Fibroblast of lung (primary cell): ENCODE measurements around the gene DCDC2B. TPM values are rescaled to one million over a fixed set of nuclear protein-coding genes. Genes with fewer than 3 reads are reported as not detected.
A peak's percentile ranks its signal among the peaks of the same experiment; 100 is the strongest.

Source experiments
- DNase-seq, 2 donors: peaks; one replicate each; pipeline versions ENCODE4 v3.0.0 to v3.0.0-alpha.2; 2010; ENCODE audit warnings: low read depth in 2 of 2
- H2AFZ ChIP-seq: 2 replicates; pipeline ENCODE4 v1.5.1; 2012; ENCODE audit warnings: low read length, control low read depth, inconsistent platforms
- H3K27ac ChIP-seq: 2 replicates; pipeline ENCODE4 v1.5.1; 2011; ENCODE audit warnings: low read length, control low read depth; ENCODE audit not compliant: insufficient read depth
- H3K27me3 ChIP-seq: 2 replicates; pipeline ENCODE4 v1.5.1; 2011; ENCODE audit warnings: mild to moderate bottlenecking, low read length; ENCODE audit not compliant: control insufficient read depth, insufficient read depth
- H3K36me3 ChIP-seq: 2 replicates; pipeline ENCODE4 v1.5.1; 2011; ENCODE audit warnings: low read length; ENCODE audit not compliant: control insufficient read depth, insufficient read depth
- H3K4me1 ChIP-seq: 2 replicates; pipeline ENCODE4 v1.5.1; 2011; ENCODE audit warnings: low read length; ENCODE audit not compliant: control insufficient read depth, insufficient read depth; ENCODE audit errors: extremely low read depth
- H3K4me2 ChIP-seq: 2 replicates; pipeline ENCODE4 v1.5.1; 2011; ENCODE audit warnings: low read length, control low read depth; ENCODE audit not compliant: insufficient read depth; ENCODE audit errors: extremely low read depth
- H3K4me3 ChIP-seq, 4 experiments: fragments of 200-600 bp in 1 of 4; sonication (generic) in 1 of 4; replicated peaks in 1 of 4; 2 replicates each; pipeline ENCODE4 v1.5.1; 2011 to 2016; ENCODE audit warnings: low read length in 4 of 4, low read depth in 3 of 4, mild to moderate bottlenecking in 3 of 4, control low read depth in 2 of 4, inconsistent platforms in 1 of 4, mixed read lengths in 1 of 4; ENCODE audit not compliant: insufficient read depth in 1 of 4; ENCODE audit errors: control extremely low read depth in 1 of 4
- H3K79me2 ChIP-seq: 2 replicates; pipeline ENCODE4 v1.5.1; 2012; ENCODE audit warnings: mild to moderate bottlenecking, low read length, inconsistent platforms; ENCODE audit not compliant: control insufficient read depth, insufficient read depth
- H3K9ac ChIP-seq: 2 replicates; pipeline ENCODE4 v1.5.1; 2011; ENCODE audit warnings: mild to moderate bottlenecking, low read length, control low read depth; ENCODE audit not compliant: insufficient read depth
- H3K9me3 ChIP-seq: 2 replicates; pipeline ENCODE4 v1.5.1; 2012; ENCODE audit warnings: low read depth, low read length; ENCODE audit not compliant: control insufficient read depth, insufficient read depth
- H4K20me1 ChIP-seq: 2 replicates; pipeline ENCODE4 v1.5.1; 2011; ENCODE audit warnings: low read length; ENCODE audit not compliant: control insufficient read depth, insufficient read depth; ENCODE audit errors: extremely low read depth
- EZH2 ChIP-seq: IDR thresholded peaks from 2 replicates; pipeline ENCODE4 v1.5.1; 2012; ENCODE audit warnings: low read length, control low read depth, mild to moderate bottlenecking; ENCODE audit errors: missing control alignments
- polyA plus RNA-seq, 2 donors: library from polyadenylated mRNA; depleted of rRNA in 1 of 2; stranded (reverse) in 1 of 2; unstranded in 1 of 2; fragments of >200 nt; gene quantifications; 2 replicates each; pipeline ENCODE4 v1.2.1, GENCODE V29; 2011 to 2012; ENCODE audit warnings: missing spikeins in 1 of 2
- total RNA-seq: library from RNA; depleted of rRNA; stranded (reverse); fragments of >200 nt; gene quantifications from 2 replicates; pipeline ENCODE4 v1.2.1, GENCODE V29; 2014
- TF ChIP-seq, protein P1 (sequence below), 2 donors: IDR thresholded peaks in 1 of 2; conservative IDR thresholded peaks in 1 of 2; 1 replicate in 1 of 2; 2 replicates in 1 of 2; pipeline ENCODE4 v1.5.1; 2011 to 2012; ENCODE audit warnings: low read length in 2 of 2, control low read depth in 1 of 2, inconsistent platforms in 1 of 2, low read depth in 1 of 2, mild to moderate bottlenecking in 1 of 2

The DCDC2B gene
- total and polyA plus RNA-seq, 2 donors (not counting 1 experiment from before 2014, with no cell fraction given), result not detected

DNA sequence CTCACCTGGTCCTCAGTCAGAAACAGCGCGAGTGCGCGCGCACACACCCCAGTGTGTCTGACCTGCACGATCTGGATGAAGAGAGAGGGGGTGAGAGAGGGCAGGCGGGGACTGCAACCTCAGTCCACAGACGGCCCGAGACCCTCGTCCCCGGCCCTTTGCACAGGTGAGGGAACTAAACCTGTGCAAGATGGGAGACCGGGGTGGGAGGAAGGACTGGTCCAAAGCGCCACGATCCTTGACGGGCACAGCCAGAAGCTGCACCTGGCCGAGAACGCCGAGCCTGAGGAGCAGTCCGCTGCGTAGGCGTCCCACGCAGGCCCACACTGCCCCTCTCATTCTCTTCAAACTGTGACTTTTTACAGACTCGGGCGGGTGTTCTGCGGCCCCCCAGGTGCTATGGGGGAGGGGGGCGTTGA, 3.9 kb upstream of the DCDC2B start:
- peak overlapping the region; percentile 56 for H2AFZ ChIP-seq
- peak overlapping the region; percentile 91 for H3K9ac ChIP-seq
- H3K4me1 ChIP-seq, result peaks cover 8% of the 10 kb centered on the region
- H4K20me1 ChIP-seq, result no peaks in the 10 kb centered on the region
- TF ChIP-seq, protein P1, sequence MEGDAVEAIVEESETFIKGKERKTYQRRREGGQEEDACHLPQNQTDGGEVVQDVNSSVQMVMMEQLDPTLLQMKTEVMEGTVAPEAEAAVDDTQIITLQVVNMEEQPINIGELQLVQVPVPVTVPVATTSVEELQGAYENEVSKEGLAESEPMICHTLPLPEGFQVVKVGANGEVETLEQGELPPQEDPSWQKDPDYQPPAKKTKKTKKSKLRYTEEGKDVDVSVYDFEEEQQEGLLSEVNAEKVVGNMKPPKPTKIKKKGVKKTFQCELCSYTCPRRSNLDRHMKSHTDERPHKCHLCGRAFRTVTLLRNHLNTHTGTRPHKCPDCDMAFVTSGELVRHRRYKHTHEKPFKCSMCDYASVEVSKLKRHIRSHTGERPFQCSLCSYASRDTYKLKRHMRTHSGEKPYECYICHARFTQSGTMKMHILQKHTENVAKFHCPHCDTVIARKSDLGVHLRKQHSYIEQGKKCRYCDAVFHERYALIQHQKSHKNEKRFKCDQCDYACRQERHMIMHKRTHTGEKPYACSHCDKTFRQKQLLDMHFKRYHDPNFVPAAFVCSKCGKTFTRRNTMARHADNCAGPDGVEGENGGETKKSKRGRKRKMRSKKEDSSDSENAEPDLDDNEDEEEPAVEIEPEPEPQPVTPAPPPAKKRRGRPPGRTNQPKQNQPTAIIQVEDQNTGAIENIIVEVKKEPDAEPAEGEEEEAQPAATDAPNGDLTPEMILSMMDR (conservative IDR thresholded peaks at IDR 0.05 in 1 of 2, IDR thresholded peaks at IDR 0.05 in 1 of 2; ENCODE audit: low read depth in 1 of 2, low read length in 2 of 2), result no peak
- TF ChIP-seq EZH2, result no peak
- no peaks in the 10 kb centered on the region for H3K79me2 ChIP-seq
- no peaks in the 10 kb centered on the region for H3K36me3 ChIP-seq
- peak overlapping the region; percentile 99 for H3K4me2 ChIP-seq
- H3K4me3 ChIP-seq, result peak overlapping the region; percentile 76 to 87 (median 82)
- H3K27me3 ChIP-seq, result no peaks in the 10 kb centered on the region
- peak overlapping the region; percentile 90 for H3K27ac ChIP-seq
- H3K9me3 ChIP-seq, result no peaks in the 10 kb centered on the region
- no peak for DNase-seq

DNA sequence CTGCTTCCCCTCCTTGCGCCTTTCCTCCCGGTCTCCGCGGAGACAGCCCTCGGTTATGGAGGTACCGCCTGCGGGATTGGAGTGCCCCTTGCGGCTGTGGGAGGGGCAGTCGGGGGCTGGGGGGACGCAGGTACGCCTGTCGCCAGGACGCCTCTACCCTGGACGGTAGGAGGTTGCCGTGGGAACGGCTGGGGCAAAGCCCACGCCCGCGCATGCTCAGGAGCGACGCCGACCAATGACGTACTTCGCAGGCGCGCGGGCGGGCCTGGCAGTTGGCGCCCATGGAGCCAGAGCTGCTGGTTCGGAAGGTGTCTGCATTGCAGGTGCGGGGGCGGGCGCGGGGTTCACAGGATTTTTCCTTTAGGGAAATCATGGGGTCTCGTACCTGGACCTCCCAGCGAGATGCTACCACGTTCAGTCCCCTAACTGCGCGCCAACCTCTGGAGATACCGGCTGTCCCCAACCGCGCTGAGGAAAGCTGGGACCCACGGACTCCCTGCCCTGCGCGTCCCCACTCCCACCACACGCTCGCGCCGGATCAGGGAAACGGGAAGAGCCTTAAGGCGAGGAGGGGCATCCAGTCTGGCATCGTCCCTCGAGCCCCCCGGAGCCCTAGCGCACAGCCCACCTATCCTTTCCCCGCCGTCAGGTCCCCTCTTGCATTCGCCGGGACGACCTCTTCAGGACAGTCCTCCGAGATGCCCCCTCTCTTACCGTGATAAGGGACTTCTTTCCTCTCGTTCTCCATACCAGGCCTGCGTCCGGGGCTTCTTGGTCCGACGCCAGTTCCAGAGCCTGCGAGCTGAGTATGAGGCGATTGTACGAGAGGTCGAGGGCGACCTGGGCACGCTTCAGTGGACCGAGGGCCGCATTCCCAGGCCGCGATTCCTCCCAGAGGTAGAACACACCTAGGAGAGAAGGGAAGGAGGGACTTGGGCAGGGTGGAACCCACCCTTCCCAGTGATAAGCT, 3.2 kb upstream of the DCDC2B start, which contains the start of gene IQCC:
Gene IQCC (plus strand): TSS at position 271 of the 970 bp plus-strand sequence. CDS start 11 bp downstream, at position 282.
- H3K4me1 ChIP-seq, result peaks cover 6% of the 10 kb centered on the region
- H3K36me3 ChIP-seq, result no peaks in the 10 kb centered on the region
- TF ChIP-seq EZH2, result no peak
- H3K4me2 ChIP-seq, result peak within 1 kb of the TSS; percentile 99
- no peaks in the 10 kb centered on the region for H3K79me2 ChIP-seq
- H4K20me1 ChIP-seq, result no peaks in the 10 kb centered on the region
- H3K27ac ChIP-seq, result peak within 1 kb of the TSS; percentile 90
- peak within 1 kb of the TSS; percentile 91 for H3K9ac ChIP-seq
- peak within 1 kb of the TSS; percentile 70 for H2AFZ ChIP-seq
- DNase-seq, result peak; percentile 74 to 77
- no peaks in the 10 kb centered on the region for H3K27me3 ChIP-seq
- no peaks in the 10 kb centered on the region for H3K9me3 ChIP-seq
- peak within 1 kb of the TSS; percentile 76 to 87 (median 82) for H3K4me3 ChIP-seq

DNA sequence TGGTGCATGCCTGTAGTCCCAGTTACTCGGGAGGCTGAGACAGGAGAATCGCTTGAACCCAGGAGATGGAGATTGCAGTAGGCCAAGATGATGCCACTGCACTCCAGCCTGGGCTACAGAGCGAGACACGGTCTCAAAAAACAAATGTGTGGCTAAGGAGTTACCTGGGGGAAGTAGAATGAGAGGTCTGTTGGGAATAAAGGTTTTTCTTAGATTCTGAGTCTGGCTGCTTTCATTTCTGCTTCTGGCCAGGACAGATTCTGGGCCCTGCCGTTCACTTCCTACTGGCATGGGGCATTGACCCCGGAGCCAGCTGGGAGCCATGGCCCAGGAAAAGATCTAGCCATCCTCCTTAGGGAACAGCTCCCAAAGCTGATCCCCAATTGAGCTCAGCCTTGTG, 420 bp upstream of the DCDC2B start:
- Histone ChIP-seq H3K9me3 (no peaks in the 10 kb centered on the region), H3K4me3 (no peak overlapping the region), H4K20me1 (no peaks in the 10 kb centered on the region), H3K27me3 (no peaks in the 10 kb centered on the region), H2AFZ (no peak overlapping the region), H3K4me1 (peaks cover 3% of the 10 kb centered on the region), H3K4me2 (no peak overlapping the region), H3K27ac (no peak overlapping the region), H3K79me2 (no peaks in the 10 kb centered on the region), H3K36me3 (no peaks in the 10 kb centered on the region), H3K9ac (no peak overlapping the region)
- DNase-seq, result no peak
- TF ChIP-seq, protein P1 (conservative IDR thresholded peaks at IDR 0.05 in 1 of 2, IDR thresholded peaks at IDR 0.05 in 1 of 2; ENCODE audit: low read depth in 1 of 2, low read length in 2 of 2), result no peak
- TF ChIP-seq EZH2, result no peak
